Measurements from ENCODE around the gene PLOD1. TPM values are rescaled to one million over a fixed set of nuclear protein-coding genes. Genes with fewer than 3 reads are reported as not detected.
"Not testable (repeated sequence)": the region's sequence is repeated elsewhere in the genome, so short reads cannot be mapped to it uniquely, and the experiment has no call there.

The PLOD1 gene
- total and polyA plus RNA-seq, 2 experiments from 2014 or later: 22.4 to 62.9 TPM

GRCh38 chr1:11938722-11939526, 4.4 kb downstream of the PLOD1 start (continued):
- TF ChIP-seq ZNF462 (CRISPR knock-in tag; IDR thresholded peaks at IDR 0.05) (no peak), STAT1 (IDR thresholded peaks at IDR 0.05; ENCODE audit: unreplicated experiment) (no peak), ZNF114 (CRISPR knock-in tag; IDR thresholded peaks at IDR 0.05) (no peak), ETS1 (IDR thresholded peaks at IDR 0.05) (no peak), ZNF331 (CRISPR knock-in tag; IDR thresholded peaks at IDR 0.05; ENCODE audit: low read depth) (no peak), CREB1 (CRISPR knock-in tag; IDR thresholded peaks at IDR 0.05; ENCODE audit: low read depth) (no peak), EZH2 (IDR thresholded peaks at IDR 0.05; ENCODE audit: low read depth, unreplicated experiment) (no peak), CTCF (conservative IDR thresholded peaks at IDR 0.05; ENCODE audit: low read depth in 2 of 2) (no peak), NANOG (IDR thresholded peaks at IDR 0.05; ENCODE audit: borderline replicate concordance) (no peak)

- H3K4me1 ChIP-seq (ENCODE audit: insufficient read depth): peaks cover 16% of the 10 kb centered on the region
- Mint-ChIP-seq H3K27me3 (ENCODE audit: insufficient read depth, low read depth, poor library complexity) (peaks cover 21% of the 10 kb centered on the region), H3K4me1 (peaks cover 21% of the 10 kb centered on the region)
- not testable (repeated sequence) for H3K36me3 ChIP-seq (ENCODE audit: insufficient read depth); H3K27ac Mint-ChIP-seq; H3K27me3 ChIP-seq (ENCODE audit: insufficient read depth); ATAC-seq; H3F3A ChIP-seq (replicated peaks; ENCODE audit: low read depth); H2AFZ ChIP-seq; H3K79me2 ChIP-seq (replicated peaks; ENCODE audit: insufficient read depth); H3K9me2 ChIP-seq (ENCODE audit: insufficient read depth); H3K36me3 Mint-ChIP-seq (ENCODE audit: low read depth); H3K4me3 ChIP-seq; H3K4me2 ChIP-seq; H3K9me3 Mint-ChIP-seq; H3K27ac ChIP-seq (ENCODE audit: low read depth); H4K20me1 ChIP-seq (replicated peaks; ENCODE audit: insufficient read depth); DNase-seq (ENCODE audit: low spot score); H3K4me3 Mint-ChIP-seq
These were observed 5.3 kb downstream of the PLOD1 start for GRCh38 chr1:11939794-11940193.
